Skin epidermis (tissue), 12 donors: ENCODE data around the gene LRPPRC.

ENCODE experiments used
- H3K27ac ChIP-seq, 21 experiments: fragments of 200-600 bp; sonication (generic) in 11 of 21; one replicate each; pipeline ENCODE4 v1.5.0; 2020; ENCODE audit warnings: mild to moderate bottlenecking in 3 of 21, inconsistent platforms in 2 of 21, moderate library complexity in 2 of 21
- H3K4me3 ChIP-seq, 7 experiments: fragments of 200-600 bp; sonication (generic) in 2 of 7; one replicate each; pipeline ENCODE4 v1.5.0; 2020; ENCODE audit warnings: inconsistent platforms in 2 of 7, mild to moderate bottlenecking in 2 of 7, moderate library complexity in 1 of 7

LRPPRC gene

DNA sequence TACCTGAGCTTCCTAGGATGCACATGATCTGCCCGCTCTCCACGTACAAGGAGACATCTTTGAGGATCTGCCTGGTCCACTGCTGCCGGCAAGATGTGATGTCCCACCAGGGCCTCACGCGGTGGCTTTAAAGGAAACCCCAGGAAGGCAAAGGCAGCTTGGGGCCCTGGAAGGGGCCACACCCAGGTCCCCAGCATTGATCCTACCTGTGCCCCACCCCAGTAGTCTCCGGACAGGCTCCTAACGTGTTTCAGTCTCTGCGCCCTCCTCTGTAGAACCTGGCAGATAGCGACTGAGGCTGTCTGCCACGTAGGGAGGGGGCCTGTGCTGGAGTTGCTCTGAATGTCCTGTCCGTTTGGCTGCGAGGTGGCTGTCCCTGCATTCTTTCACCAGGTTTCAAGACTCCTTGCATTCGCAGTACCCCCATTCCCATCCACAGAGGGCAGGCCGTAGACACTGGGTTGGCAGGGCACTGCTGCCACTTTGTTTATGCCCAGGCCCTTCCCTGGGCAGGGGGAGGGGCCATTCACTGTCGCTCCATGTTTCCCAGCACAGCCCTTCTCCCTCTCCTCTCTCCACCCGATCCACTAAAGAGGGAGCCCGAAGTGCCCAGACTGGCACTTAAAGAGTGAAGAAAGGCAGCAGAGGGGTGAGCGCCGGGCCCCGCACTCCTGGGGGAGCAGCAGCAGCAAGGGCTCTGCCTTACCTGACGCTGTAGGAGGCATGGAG is 157.8 kb downstream of the LRPPRC start:
- Histone ChIP-seq H3K4me3 (no peak overlapping the region), H3K27ac (no peak overlapping the region)

DNA sequence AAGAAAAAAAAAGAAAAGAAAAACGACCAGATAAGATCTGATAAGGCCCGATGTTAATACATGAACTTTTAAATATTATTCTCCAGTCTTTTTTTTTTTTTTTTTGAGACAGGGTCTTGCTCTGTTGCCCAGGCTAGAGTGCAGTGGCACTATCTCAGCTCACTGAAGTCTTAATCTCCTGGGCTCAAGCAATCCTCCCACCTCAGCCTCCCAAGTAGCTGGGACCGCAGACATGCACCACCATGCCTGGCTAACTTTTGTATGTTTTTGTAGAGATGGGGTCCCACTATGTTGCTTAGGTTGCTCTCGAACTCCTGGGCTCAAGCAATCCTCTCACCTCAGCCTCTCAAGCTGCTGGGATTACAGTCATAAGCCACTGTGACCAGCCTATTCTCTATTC is 158.8 kb downstream of the LRPPRC start:
- H3K27ac ChIP-seq: no peak overlapping the region
- no peak overlapping the region for H3K4me3 ChIP-seq
